Trophoblast cell (in vitro differentiated cells and primary cell): ENCODE measurements around the gene ATG10.
"Not testable (repeated sequence)": the region's sequence is repeated elsewhere in the genome, so short reads cannot be mapped to it uniquely, and the experiment has no call there.

Experiments used
- DNase-seq, 2 donors: peaks; one replicate each; pipeline ENCODE4 v3.0.0-alpha.2; 2016
- H2AFZ ChIP-seq: 2 replicates; pipeline ENCODE4 v1.6.1; 2013; ENCODE audit warnings: low read length, moderate library complexity, mild to moderate bottlenecking; ENCODE audit not compliant: insufficient read depth, poor library complexity
- H2AK5ac ChIP-seq: 2 replicates; pipeline ENCODE4 v1.6.1; 2013; ENCODE audit warnings: mild to moderate bottlenecking, low read length
- H2BK120ac ChIP-seq: 2 replicates; pipeline ENCODE4 v1.6.1; 2013; ENCODE audit warnings: low read length, mild to moderate bottlenecking, moderate library complexity; ENCODE audit not compliant: insufficient read depth, poor library complexity
- H2BK12ac ChIP-seq: 2 replicates; pipeline ENCODE4 v1.6.1; 2013; ENCODE audit warnings: mild to moderate bottlenecking, low read length, moderate library complexity
- H2BK5ac ChIP-seq: 2 replicates; pipeline ENCODE4 v1.6.1; 2013; ENCODE audit warnings: low read length, low read depth, moderate library complexity, mild to moderate bottlenecking; ENCODE audit not compliant: poor library complexity
- H3K14ac ChIP-seq: 2 replicates; pipeline ENCODE4 v1.6.1; 2013; ENCODE audit warnings: mild to moderate bottlenecking, low read length
- H3K18ac ChIP-seq: 2 replicates; pipeline ENCODE4 v1.6.1; 2013; ENCODE audit warnings: mild to moderate bottlenecking, low read length
- H3K23ac ChIP-seq: 2 replicates; pipeline ENCODE4 v1.6.1; 2013; ENCODE audit warnings: low read length
- H3K27ac ChIP-seq: 2 replicates; pipeline ENCODE4 v1.5.1; 2013; ENCODE audit warnings: low read depth, mild to moderate bottlenecking, inconsistent platforms, low read length, moderate library complexity
- H3K27me3 ChIP-seq: 2 replicates; pipeline ENCODE4 v1.6.1; 2013; ENCODE audit warnings: inconsistent platforms, mild to moderate bottlenecking, low read length, moderate library complexity; ENCODE audit not compliant: insufficient read depth
- H3K36me3 ChIP-seq, 2 experiments: 1 replicate in 1 of 2; 2 replicates in 1 of 2; pipeline ENCODE4 v1.6.1; 2013; ENCODE audit warnings: low read length in 2 of 2, mild to moderate bottlenecking in 2 of 2, moderate library complexity in 1 of 2; ENCODE audit not compliant: insufficient read depth in 2 of 2, control insufficient read depth in 1 of 2
- H3K4ac ChIP-seq: 2 replicates; pipeline ENCODE4 v1.6.1; 2013; ENCODE audit warnings: low read depth, mild to moderate bottlenecking, low read length, moderate library complexity
- H3K4me1 ChIP-seq, 2 experiments: 1 replicate in 1 of 2; 2 replicates in 1 of 2; pipeline ENCODE4 v1.6.1; 2013; ENCODE audit warnings: low read length in 2 of 2, mild to moderate bottlenecking in 2 of 2, moderate library complexity in 1 of 2; ENCODE audit not compliant: insufficient read depth in 2 of 2, control insufficient read depth in 1 of 2
- H3K4me2 ChIP-seq: 2 replicates; pipeline ENCODE4 v1.6.1; 2013; ENCODE audit warnings: inconsistent platforms, mild to moderate bottlenecking, low read length, moderate library complexity
- H3K4me3 ChIP-seq: 2 replicates; pipeline ENCODE4 v1.5.1; 2013; ENCODE audit warnings: mild to moderate bottlenecking, low read depth, low read length, inconsistent platforms
- H3K79me1 ChIP-seq: one replicate; pipeline ENCODE4 v1.6.1; 2013; ENCODE audit warnings: low read length
- H3K79me2 ChIP-seq: 2 replicates; pipeline ENCODE4 v1.6.1; 2013; ENCODE audit warnings: low read length, mild to moderate bottlenecking; ENCODE audit not compliant: control insufficient read depth, insufficient read depth, poor library complexity
- H3K9ac ChIP-seq: 2 replicates; pipeline ENCODE4 v1.6.1; 2013; ENCODE audit warnings: mild to moderate bottlenecking, low read length
- H3K9me3 ChIP-seq: 2 replicates; pipeline ENCODE4 v1.6.1; 2013; ENCODE audit warnings: low read depth, mild to moderate bottlenecking, control low read depth, inconsistent platforms, low read length; ENCODE audit not compliant: insufficient read depth
- H4K12ac ChIP-seq: 2 replicates; pipeline ENCODE4 v1.6.1; 2013; ENCODE audit warnings: low read depth, mild to moderate bottlenecking, low read length, moderate library complexity
- H4K8ac ChIP-seq: 2 replicates; pipeline ENCODE4 v1.6.1; 2013; ENCODE audit warnings: low read depth, mild to moderate bottlenecking, low read length, moderate library complexity
- H4K91ac ChIP-seq: one replicate; pipeline ENCODE4 v1.6.1; 2013; ENCODE audit warnings: low read depth, mild to moderate bottlenecking, low read length, moderate library complexity
- WGBS: extraction: QIAGEN DNeasy Blood & Tissue Kit; methylation state at CpG from one replicate; pipeline ENCODE4 v1.1.7; 2013; ENCODE audit warnings: missing lambda C conversion rate; ENCODE audit not compliant: insufficient read length, insufficient coverage; ENCODE audit errors: extremely low coverage; 5-methylcytosine and 5-hydroxymethylcytosine counted together

ATG10 gene

GRCh38 chr5:81949462-81949861 lies 22.4 kb upstream of the ATG10 start:
- Histone ChIP-seq H3K4me3 (no peak overlapping the region), H3K4me2 (no peak overlapping the region), H2AK5ac (no peak overlapping the region), H3K36me3 (no peaks in the 10 kb centered on the region), H3K4ac (no peak overlapping the region), H2BK120ac (no peak overlapping the region), H4K12ac (no peak overlapping the region), H3K79me2 (no peaks in the 10 kb centered on the region), H3K23ac (no peak overlapping the region), H4K91ac (no peak overlapping the region), H2BK12ac (no peak overlapping the region), H2BK5ac (no peak overlapping the region), H3K9me3 (no peaks in the 10 kb centered on the region), H2AFZ (no peak overlapping the region), H3K18ac (no peak overlapping the region), H3K27ac (no peak overlapping the region), H3K79me1 (no peaks in the 10 kb centered on the region), H3K14ac (no peak overlapping the region), H3K27me3 (no peaks in the 10 kb centered on the region), H3K4me1 (no peaks in the 10 kb centered on the region), H3K9ac (no peak overlapping the region), H4K8ac (no peak overlapping the region)
- WGBS, result no CpG with 5 or more reads among the region's 3 CpGs
- DNase-seq, result no peak

DNA sequence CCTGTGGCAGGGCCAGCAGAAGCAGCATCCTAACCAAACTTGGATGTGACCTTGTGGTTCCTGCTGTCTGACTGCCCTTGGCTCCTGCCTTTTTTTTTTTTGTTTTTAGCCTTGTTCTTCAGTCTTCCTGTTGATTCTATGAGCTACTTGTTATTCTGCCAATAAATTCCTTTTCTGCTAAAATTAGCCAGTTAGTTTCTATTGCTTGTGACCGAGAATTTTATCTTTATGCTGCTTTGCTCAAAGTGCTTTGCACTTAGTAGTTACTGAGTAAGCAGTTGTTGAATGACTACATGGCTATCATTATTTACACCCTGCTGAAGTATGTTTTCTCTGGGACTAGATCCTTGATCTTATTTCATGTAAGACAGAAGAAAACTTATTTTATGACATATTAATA lies 20.8 kb upstream of the ATG10 start:
- H3K9ac ChIP-seq, result no peak overlapping the region
- no peak overlapping the region for H4K91ac ChIP-seq
- no peaks in the 10 kb centered on the region for H3K27me3 ChIP-seq
- no peak overlapping the region for H2BK5ac ChIP-seq
- no peaks in the 10 kb centered on the region for H3K79me2 ChIP-seq
- no peak overlapping the region for H4K12ac ChIP-seq
- no peak overlapping the region for H3K4ac ChIP-seq
- peaks cover 3% of the 10 kb centered on the region in 2 experiments for H3K4me1 ChIP-seq
- H3K36me3 ChIP-seq, result no peaks in the 10 kb centered on the region
- H2BK12ac ChIP-seq, result no peak overlapping the region
- no peak for DNase-seq
- H3K79me1 ChIP-seq, result no peaks in the 10 kb centered on the region
- H3K4me2 ChIP-seq, result no peak overlapping the region
- H2AFZ ChIP-seq, result no peak overlapping the region
- H3K18ac ChIP-seq, result no peak overlapping the region
- H2BK120ac ChIP-seq, result no peak overlapping the region
- no peak overlapping the region for H3K14ac ChIP-seq
- H3K4me3 ChIP-seq, result no peak overlapping the region
- H3K27ac ChIP-seq, result no peak overlapping the region
- H2AK5ac ChIP-seq, result no peak overlapping the region
- H3K9me3 ChIP-seq, result no peaks in the 10 kb centered on the region
- WGBS, result no CpG with 5 or more reads among the region's 1 CpG
- H4K8ac ChIP-seq, result no peak overlapping the region
- no peak overlapping the region for H3K23ac ChIP-seq

DNA sequence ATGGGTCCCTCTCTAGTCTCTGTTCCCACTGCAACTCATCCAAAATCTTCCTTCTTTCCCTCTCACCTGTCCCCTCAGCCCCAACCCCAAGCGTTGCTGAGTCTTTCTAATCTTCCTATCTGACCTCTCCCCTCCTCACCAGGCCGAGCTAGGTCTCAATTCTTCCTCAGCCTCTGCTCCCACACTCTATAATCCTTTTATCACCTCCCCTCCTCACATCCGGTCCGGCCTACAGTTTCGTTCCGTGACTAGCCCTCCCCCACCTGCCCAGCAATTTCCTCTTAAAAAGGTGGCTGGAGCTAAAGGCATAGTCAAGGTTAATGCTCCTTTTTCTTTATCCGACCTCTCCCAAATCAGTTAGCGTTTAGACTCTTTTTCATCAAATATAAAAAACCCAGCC lies 17.0 kb upstream of the ATG10 start:
- H3K18ac ChIP-seq, H4K12ac ChIP-seq, H2BK12ac ChIP-seq, H3K9me3 ChIP-seq, H2BK120ac ChIP-seq, H3K4me2 ChIP-seq, H3K23ac ChIP-seq, H2AFZ ChIP-seq, H3K4ac ChIP-seq, H3K4me3 ChIP-seq, H2AK5ac ChIP-seq, H4K8ac ChIP-seq, H3K14ac ChIP-seq, H2BK5ac ChIP-seq, H3K27ac ChIP-seq, H3K79me1 ChIP-seq, DNase-seq, H3K79me2 ChIP-seq, H3K36me3 ChIP-seq, H3K4me1 ChIP-seq, H4K91ac ChIP-seq, H3K9ac ChIP-seq, H3K27me3 ChIP-seq: not testable (repeated sequence)
- no CpG with 5 or more reads among the region's 8 CpGs for WGBS

DNA sequence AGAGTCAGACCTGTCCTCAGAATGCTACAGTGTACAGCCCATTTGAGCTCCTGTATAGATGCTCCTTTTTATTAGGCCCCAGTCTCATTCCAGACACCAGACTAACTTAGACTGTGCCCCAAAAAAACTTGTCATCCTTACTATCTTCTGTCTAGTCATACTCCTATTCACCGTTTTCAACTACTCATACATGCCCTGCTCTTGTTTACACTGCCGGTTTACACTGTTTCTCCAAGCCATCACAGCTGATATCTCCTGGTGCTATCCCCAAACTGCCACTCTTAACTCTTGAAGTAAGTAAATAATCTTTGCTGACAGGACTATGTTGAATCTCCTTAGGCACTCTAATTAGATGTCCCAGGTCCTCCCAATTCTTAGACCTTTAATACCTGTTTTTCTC lies 13.7 kb upstream of the ATG10 start:
- not testable (repeated sequence) for H4K12ac ChIP-seq, H2BK5ac ChIP-seq, H4K8ac ChIP-seq, H4K91ac ChIP-seq, H3K36me3 ChIP-seq, H3K14ac ChIP-seq, H2AK5ac ChIP-seq, H2BK12ac ChIP-seq, H3K4me2 ChIP-seq, H3K23ac ChIP-seq, H3K9ac ChIP-seq, H3K18ac ChIP-seq, H3K4ac ChIP-seq, H3K4me1 ChIP-seq, H3K27ac ChIP-seq, H2BK120ac ChIP-seq, H3K79me1 ChIP-seq, H3K27me3 ChIP-seq, H3K79me2 ChIP-seq, H2AFZ ChIP-seq, H3K4me3 ChIP-seq, DNase-seq, H3K9me3 ChIP-seq
- WGBS, result no CpG with 5 or more reads among the region's 2 CpGs
